ENCODE data around the gene CCNF.

Gene CCNF

GRCh38 chr16:2455081-2455845 lies 26.0 kb downstream of the CCNF start:
- no peak for TF ChIP-seq CTCF (IDR thresholded peaks at IDR 0.05; ENCODE audit: extremely low read depth, insufficient read depth, missing control alignments)
- in situ Hi-C loops (cut with MboI; ENCODE audit: low pct_unique_long_range_greater_than_20kb, low sequenced_read_pairs, unreplicated experiment), result no loop called here
- no peak for DNase-seq (ENCODE audit: low spot score)

GRCh38 chr16:2456551-2457153 lies 27.4 kb downstream of the CCNF start:
- no peak for DNase-seq (ENCODE audit: low spot score)
- in situ Hi-C loops (cut with MboI; ENCODE audit: low pct_unique_long_range_greater_than_20kb, low sequenced_read_pairs, unreplicated experiment), result no loop called here
- no peak for TF ChIP-seq CTCF (IDR thresholded peaks at IDR 0.05; ENCODE audit: extremely low read depth, insufficient read depth, missing control alignments)

- in situ Hi-C loops (cut with MboI; ENCODE audit: low pct_unique_long_range_greater_than_20kb, low sequenced_read_pairs, unreplicated experiment), result no loop called here
- no peak for DNase-seq (ENCODE audit: low spot score)
- TF ChIP-seq CTCF (IDR thresholded peaks at IDR 0.05; ENCODE audit: extremely low read depth, insufficient read depth, missing control alignments), result no peak
Observed at GRCh38 chr16:2457267-2457666, 28.0 kb downstream of the CCNF start.

GRCh38 chr16:2457946-2458345 lies 28.7 kb downstream of the CCNF start:
- TF ChIP-seq CTCF (IDR thresholded peaks at IDR 0.05; ENCODE audit: extremely low read depth, insufficient read depth, missing control alignments), result no peak
- DNase-seq (ENCODE audit: low spot score), result no peak
- in situ Hi-C loops (cut with MboI; ENCODE audit: low pct_unique_long_range_greater_than_20kb, low sequenced_read_pairs, unreplicated experiment), result no loop called here

GRCh38 chr16:2458887-2459646 lies 29.8 kb downstream of the CCNF start:
- DNase-seq (ENCODE audit: low spot score), result no peak
- in situ Hi-C loops (cut with MboI; ENCODE audit: low pct_unique_long_range_greater_than_20kb, low sequenced_read_pairs, unreplicated experiment), result no loop called here
- no peak for TF ChIP-seq CTCF (IDR thresholded peaks at IDR 0.05; ENCODE audit: extremely low read depth, insufficient read depth, missing control alignments)

GRCh38 chr16:2459647-2460390 lies 30.6 kb downstream of the CCNF start, which contains the start of gene TEDC2:
TEDC2 (plus strand) TSS chr16:2460109; CDS start chr16:2460145, 36 bp downstream.
- DNase-seq (ENCODE audit: low spot score), result peak; percentile 100
- in situ Hi-C loops (cut with MboI; ENCODE audit: low pct_unique_long_range_greater_than_20kb, low sequenced_read_pairs, unreplicated experiment), result no loop called here
- TF ChIP-seq CTCF (IDR thresholded peaks at IDR 0.05; ENCODE audit: extremely low read depth, insufficient read depth, missing control alignments), result no peak
